Measurements from ENCODE around the gene MLLT10.

Gene MLLT10

GRCh38 chr10:21760332-21760731, 226.3 kb downstream of the MLLT10 start:
- no peak for TF ChIP-seq Cebpa-rat (IDR thresholded peaks at IDR 0.05)
- Histone ChIP-seq H3K36me3 (peaks cover 11% of the 10 kb centered on the region; the same call in 1 of the 2 replicates), H3K4me2 (no peak overlapping the region), H3K4me1 (peaks cover 6% of the 10 kb centered on the region), H3K27me3 (no peaks in the 10 kb centered on the region), H3K9ac (no peak overlapping the region), H3K4me3 (no peak overlapping the region), H4K20me1 (no peaks in the 10 kb centered on the region), H3K9me3 (peaks cover 4% of the 10 kb centered on the region; the same call in 1 of the 2 replicates), H3K27ac (no peak overlapping the region)

GRCh38 chr10:21764466-21765189, 230.6 kb downstream of the MLLT10 start:
- 0 out of 2 replicates have a peak, but pooled peaks cover under 1% of the 10 kb centered on the region for H3K36me3 ChIP-seq
- no peaks in the 10 kb centered on the region for H4K20me1 ChIP-seq
- no peaks in the 10 kb centered on the region for H3K4me1 ChIP-seq
- TF ChIP-seq Cebpa-rat (IDR thresholded peaks at IDR 0.05), result no peak
- no peak overlapping the region for H3K9ac ChIP-seq
- peaks cover 4% of the 10 kb centered on the region; the same call in 1 of the 2 replicates for H3K9me3 ChIP-seq
- H3K4me3 ChIP-seq, result no peak overlapping the region
- H3K27me3 ChIP-seq, result no peaks in the 10 kb centered on the region
- H3K4me2 ChIP-seq, result no peak overlapping the region
- no peak overlapping the region for H3K27ac ChIP-seq

GRCh38 chr10:21769041-21769440, 235.0 kb downstream of the MLLT10 start:
- TF ChIP-seq Cebpa-rat (IDR thresholded peaks at IDR 0.05), result no peak
- Histone ChIP-seq H3K9me3 (0 out of 2 replicates have a peak, but pooled peaks cover 3% of the 10 kb centered on the region), H3K4me3 (no peak overlapping the region), H3K4me2 (no peak overlapping the region), H4K20me1 (no peaks in the 10 kb centered on the region), H3K4me1 (no peaks in the 10 kb centered on the region), H3K27me3 (no peaks in the 10 kb centered on the region), H3K9ac (no peak overlapping the region), H3K36me3 (no peaks in the 10 kb centered on the region; the same call in 1 of the 2 replicates), H3K27ac (no peak overlapping the region)

- TF ChIP-seq Cebpa-rat (IDR thresholded peaks at IDR 0.05), result no peak
- Histone ChIP-seq H3K36me3 (no peaks in the 10 kb centered on the region; the same call in 1 of the 2 replicates), H3K27me3 (no peaks in the 10 kb centered on the region), H3K9me3 (0 out of 2 replicates have a peak, but pooled peaks cover 3% of the 10 kb centered on the region), H3K4me3 (no peak overlapping the region), H3K4me2 (no peak overlapping the region), H4K20me1 (no peaks in the 10 kb centered on the region), H3K4me1 (no peaks in the 10 kb centered on the region), H3K27ac (no peak overlapping the region), H3K9ac (no peak overlapping the region)
These were observed 237.2 kb downstream of the MLLT10 start for GRCh38 chr10:21771219-21771618.

DNA sequence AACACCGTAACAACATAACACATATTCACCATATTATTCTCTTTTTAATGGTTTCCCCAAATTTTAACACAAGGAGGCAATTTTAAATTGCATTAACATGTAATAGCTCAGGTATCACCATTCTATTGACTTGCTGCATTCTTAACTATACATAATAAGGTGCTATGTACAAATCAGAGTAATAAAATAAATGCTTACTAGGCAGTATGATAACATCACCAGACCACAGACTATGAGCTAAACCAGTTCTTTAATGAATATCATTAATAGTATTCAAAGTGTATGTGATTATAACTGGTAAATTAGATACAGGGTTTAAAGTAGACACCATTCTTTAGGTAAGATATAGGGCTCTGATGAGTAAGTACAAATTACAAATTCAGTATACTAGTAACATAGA, 242.9 kb downstream of the MLLT10 start:
- Histone ChIP-seq H4K20me1 (no peaks in the 10 kb centered on the region), H3K9me3 (peaks cover 9% of the 10 kb centered on the region; the same call in 1 of the 2 replicates), H3K4me3 (no peak overlapping the region), H3K4me1 (no peaks in the 10 kb centered on the region), H3K9ac (no peak overlapping the region), H3K36me3 (peaks cover 8% of the 10 kb centered on the region; the same call in 1 of the 2 replicates), H3K4me2 (no peak overlapping the region), H3K27ac (no peak overlapping the region), H3K27me3 (no peaks in the 10 kb centered on the region)
- no peak for TF ChIP-seq Cebpa-rat (IDR thresholded peaks at IDR 0.05)

GRCh38 chr10:21791276-21791675, 257.2 kb downstream of the MLLT10 start:
- Histone ChIP-seq H3K36me3 (no peaks in the 10 kb centered on the region), H3K27ac (no peak overlapping the region)

More at GRCh38 chr10:21791276-21791675, 257.2 kb downstream of the MLLT10 start:
- peaks cover 10% of the 10 kb centered on the region for H3K9me3 ChIP-seq
- no peak overlapping the region for H3K9ac ChIP-seq
- no peak overlapping the region for H3K4me2 ChIP-seq
- no peaks in the 10 kb centered on the region for H4K20me1 ChIP-seq
- no peaks in the 10 kb centered on the region for H3K27me3 ChIP-seq
- H3K4me1 ChIP-seq, result no peaks in the 10 kb centered on the region
- H3K4me3 ChIP-seq, result no peak overlapping the region
- no peak for TF ChIP-seq Cebpa-rat (IDR thresholded peaks at IDR 0.05)
